Progenitor cell of endocrine pancreas (in vitro differentiated cells): ENCODE measurements around the gene ZNF362. TPM values are rescaled to one million over a fixed set of nuclear protein-coding genes. Genes with fewer than 3 reads are reported as not detected.

Experiments used
- DNase-seq: peaks from one replicate; pipeline ENCODE4 v3.0.0; 2021; ENCODE audit warnings: low spot score; ENCODE audit not compliant: unreplicated experiment
- H3K27ac Mint-ChIP-seq: 2 replicates; pipeline ENCODE4 v1.8.0; 2021; ENCODE audit warnings: mild to moderate bottlenecking, moderate library complexity, mixed read lengths
- H3K27me3 Mint-ChIP-seq: 2 replicates; pipeline ENCODE4 v1.8.0; 2021; ENCODE audit warnings: mixed read lengths
- H3K36me3 Mint-ChIP-seq: 2 replicates; pipeline ENCODE4 v1.8.0; 2022; ENCODE audit warnings: mixed read lengths; ENCODE audit not compliant: insufficient read depth
- H3K4me1 Mint-ChIP-seq: 2 replicates; pipeline ENCODE4 v1.8.0; 2021; ENCODE audit warnings: low read depth, mixed read lengths
- H3K4me3 Mint-ChIP-seq: 2 replicates; pipeline ENCODE4 v1.8.0; 2021; ENCODE audit warnings: low read depth, mild to moderate bottlenecking, moderate library complexity, mixed read lengths
- H3K9me3 Mint-ChIP-seq: 2 replicates; pipeline ENCODE4 v1.8.0; 2021; ENCODE audit warnings: low read depth, mixed read lengths
- total RNA-seq: library from RNA; stranded (reverse); gene quantifications from 2 replicates; pipeline ENCODE4 v1.2.1, GENCODE V29; 2021
- TF ChIP-seq, protein P1 (sequence below): fragments of 200-600 bp; sonication (generic); IDR thresholded peaks from one replicate; pipeline ENCODE4 v1.5.0; 2021; ENCODE audit warnings: antibody characterized with exemption, mild to moderate bottlenecking; ENCODE audit not compliant: unreplicated experiment

Gene ZNF362
- total RNA-seq, 1 donor from 2014 or later: 79.3 TPM

DNA sequence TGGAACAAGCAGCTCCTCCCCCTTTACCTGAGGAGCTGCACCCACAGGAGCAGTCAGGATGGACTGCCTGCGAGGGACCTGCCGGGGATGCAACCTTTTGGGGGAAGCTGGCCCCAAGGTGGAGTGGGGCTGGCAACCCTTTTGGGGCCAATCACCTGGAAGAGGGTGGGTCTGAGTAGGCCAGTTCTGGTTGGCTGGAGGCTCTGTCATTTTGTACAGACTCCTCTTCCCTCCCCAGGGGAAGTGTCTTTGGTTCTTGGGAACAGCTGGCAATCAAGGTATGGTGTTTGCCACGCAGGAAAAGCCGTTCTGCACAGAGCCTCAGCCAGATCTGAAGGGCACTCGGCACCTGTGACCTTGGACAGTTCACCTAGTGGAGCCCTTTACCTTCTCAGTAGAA lies 64.9 kb downstream of the ZNF362 start:
- TF ChIP-seq, protein P1, sequence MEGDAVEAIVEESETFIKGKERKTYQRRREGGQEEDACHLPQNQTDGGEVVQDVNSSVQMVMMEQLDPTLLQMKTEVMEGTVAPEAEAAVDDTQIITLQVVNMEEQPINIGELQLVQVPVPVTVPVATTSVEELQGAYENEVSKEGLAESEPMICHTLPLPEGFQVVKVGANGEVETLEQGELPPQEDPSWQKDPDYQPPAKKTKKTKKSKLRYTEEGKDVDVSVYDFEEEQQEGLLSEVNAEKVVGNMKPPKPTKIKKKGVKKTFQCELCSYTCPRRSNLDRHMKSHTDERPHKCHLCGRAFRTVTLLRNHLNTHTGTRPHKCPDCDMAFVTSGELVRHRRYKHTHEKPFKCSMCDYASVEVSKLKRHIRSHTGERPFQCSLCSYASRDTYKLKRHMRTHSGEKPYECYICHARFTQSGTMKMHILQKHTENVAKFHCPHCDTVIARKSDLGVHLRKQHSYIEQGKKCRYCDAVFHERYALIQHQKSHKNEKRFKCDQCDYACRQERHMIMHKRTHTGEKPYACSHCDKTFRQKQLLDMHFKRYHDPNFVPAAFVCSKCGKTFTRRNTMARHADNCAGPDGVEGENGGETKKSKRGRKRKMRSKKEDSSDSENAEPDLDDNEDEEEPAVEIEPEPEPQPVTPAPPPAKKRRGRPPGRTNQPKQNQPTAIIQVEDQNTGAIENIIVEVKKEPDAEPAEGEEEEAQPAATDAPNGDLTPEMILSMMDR: no peak
- H3K27ac Mint-ChIP-seq: peak overlapping the region; percentile 60
- H3K36me3 Mint-ChIP-seq: peaks cover 19% of the 10 kb centered on the region
- H3K27me3 Mint-ChIP-seq: no peaks in the 10 kb centered on the region
- H3K4me1 Mint-ChIP-seq: no peaks in the 10 kb centered on the region
- H3K4me3 Mint-ChIP-seq: no peak overlapping the region
- no peak for DNase-seq
- no peaks in the 10 kb centered on the region for H3K9me3 Mint-ChIP-seq

DNA sequence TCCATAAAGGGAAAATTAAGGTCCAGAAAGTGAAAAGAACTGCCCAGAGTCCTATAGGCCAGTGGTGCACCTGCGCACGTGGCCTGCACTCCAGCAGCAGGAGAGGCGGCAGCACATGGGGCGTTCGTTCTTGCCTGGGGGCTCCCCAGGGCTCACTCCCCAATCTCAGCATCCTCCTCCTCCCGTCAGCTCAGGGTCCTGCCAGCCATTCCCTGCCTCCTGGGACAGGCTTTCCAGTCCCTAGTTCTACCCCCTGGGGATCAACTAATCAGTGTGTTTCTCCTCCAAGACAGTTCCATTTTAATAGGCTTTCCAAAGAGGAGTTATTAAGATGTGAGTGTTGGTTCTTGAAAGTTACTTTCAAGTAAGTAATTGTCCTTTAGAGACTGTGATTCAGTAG lies 65.8 kb downstream of the ZNF362 start:
- peaks cover 22% of the 10 kb centered on the region for H3K36me3 Mint-ChIP-seq
- H3K4me1 Mint-ChIP-seq: no peaks in the 10 kb centered on the region
- TF ChIP-seq, protein P1: no peak
- H3K27ac Mint-ChIP-seq: peak overlapping the region; percentile 59
- no peaks in the 10 kb centered on the region for H3K27me3 Mint-ChIP-seq
- no peak overlapping the region for H3K4me3 Mint-ChIP-seq
- no peak for DNase-seq
- no peaks in the 10 kb centered on the region for H3K9me3 Mint-ChIP-seq

DNA sequence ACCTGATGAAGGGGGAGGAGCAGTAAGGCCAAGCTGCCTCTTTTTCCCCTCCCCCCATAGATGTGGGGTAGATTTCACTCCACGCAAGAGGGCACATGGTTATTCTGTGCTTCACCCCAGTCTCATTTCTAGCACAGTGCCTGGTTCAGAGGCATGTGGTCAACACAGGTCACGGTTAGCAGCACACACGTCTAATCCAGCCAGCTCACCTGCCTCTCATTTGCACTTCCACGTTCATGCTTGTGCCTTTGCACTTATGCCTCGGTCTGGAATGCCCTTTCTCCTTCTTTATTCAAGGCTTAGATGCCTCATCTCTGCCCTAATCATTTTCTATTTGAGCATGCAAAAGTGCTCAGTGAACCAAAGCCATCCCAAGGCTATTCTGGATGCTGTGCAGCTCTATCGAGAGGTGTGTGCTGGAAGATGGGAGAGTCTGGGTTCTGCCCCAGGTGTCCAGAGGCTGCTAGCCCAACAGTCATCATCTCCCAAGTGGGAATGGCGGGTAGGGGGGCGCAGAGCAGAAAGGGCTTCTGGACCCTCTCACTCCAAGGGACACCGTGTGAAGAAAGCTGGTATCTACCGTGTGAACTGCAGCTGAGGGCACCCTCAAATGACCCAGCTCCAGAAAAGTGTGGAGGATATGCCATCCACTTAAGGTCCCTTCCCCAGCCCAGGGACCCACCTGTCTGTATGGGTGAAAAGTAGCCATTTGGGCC lies 66.7 kb downstream of the ZNF362 start:
- no peaks in the 10 kb centered on the region for H3K27me3 Mint-ChIP-seq
- no peak overlapping the region for H3K27ac Mint-ChIP-seq
- no peaks in the 10 kb centered on the region for H3K4me1 Mint-ChIP-seq
- DNase-seq: no peak
- H3K4me3 Mint-ChIP-seq: no peak overlapping the region
- H3K9me3 Mint-ChIP-seq: no peaks in the 10 kb centered on the region
- peaks cover 26% of the 10 kb centered on the region for H3K36me3 Mint-ChIP-seq
- TF ChIP-seq, protein P1: no peak

DNA sequence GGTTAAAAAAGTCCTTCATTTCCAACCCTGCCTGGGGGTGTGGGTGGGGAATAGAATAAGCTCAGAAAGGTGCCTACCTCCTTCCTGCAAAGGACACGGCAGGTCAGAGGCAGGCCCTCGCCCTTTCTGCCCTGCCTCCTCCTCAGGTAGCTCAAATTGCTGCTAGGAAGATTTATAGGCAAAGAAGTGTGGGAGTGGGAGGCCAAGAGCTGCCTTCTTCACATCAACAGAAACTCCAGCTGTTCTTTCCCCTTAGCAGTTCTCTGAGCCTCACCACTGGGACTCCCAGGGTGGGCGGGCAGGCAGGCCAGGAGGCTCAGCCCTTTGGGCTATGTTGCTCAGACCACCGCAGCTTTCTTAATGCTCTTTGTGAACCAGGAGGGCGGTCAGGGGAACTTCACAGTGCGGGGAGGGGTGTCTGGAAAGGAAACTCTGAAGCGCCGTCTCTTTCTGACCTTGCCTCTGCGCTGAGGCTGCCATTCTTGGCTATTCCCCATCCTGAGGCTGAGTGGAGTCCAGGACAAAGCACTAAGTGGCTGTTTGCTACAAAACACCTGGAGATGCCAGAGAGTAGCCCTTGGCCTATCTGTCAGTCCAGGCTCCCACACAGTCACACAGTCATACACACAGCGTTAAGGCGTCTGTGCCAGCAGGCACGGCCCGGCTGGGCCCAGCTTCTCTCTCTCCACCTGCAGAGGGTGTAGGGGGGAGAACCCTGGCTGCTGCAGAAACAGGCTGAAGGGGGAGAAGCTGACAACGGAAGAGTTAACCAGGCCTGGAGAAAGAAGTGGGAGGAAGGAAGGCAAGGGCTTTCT lies 67.6 kb downstream of the ZNF362 start:
- H3K27me3 Mint-ChIP-seq: no peaks in the 10 kb centered on the region
- TF ChIP-seq, protein P1: no peak
- H3K36me3 Mint-ChIP-seq: peaks cover 32% of the 10 kb centered on the region
- H3K9me3 Mint-ChIP-seq: no peaks in the 10 kb centered on the region
- no peak overlapping the region for H3K27ac Mint-ChIP-seq
- H3K4me1 Mint-ChIP-seq: no peaks in the 10 kb centered on the region
- H3K4me3 Mint-ChIP-seq: no peak overlapping the region
- DNase-seq: no peak

DNA sequence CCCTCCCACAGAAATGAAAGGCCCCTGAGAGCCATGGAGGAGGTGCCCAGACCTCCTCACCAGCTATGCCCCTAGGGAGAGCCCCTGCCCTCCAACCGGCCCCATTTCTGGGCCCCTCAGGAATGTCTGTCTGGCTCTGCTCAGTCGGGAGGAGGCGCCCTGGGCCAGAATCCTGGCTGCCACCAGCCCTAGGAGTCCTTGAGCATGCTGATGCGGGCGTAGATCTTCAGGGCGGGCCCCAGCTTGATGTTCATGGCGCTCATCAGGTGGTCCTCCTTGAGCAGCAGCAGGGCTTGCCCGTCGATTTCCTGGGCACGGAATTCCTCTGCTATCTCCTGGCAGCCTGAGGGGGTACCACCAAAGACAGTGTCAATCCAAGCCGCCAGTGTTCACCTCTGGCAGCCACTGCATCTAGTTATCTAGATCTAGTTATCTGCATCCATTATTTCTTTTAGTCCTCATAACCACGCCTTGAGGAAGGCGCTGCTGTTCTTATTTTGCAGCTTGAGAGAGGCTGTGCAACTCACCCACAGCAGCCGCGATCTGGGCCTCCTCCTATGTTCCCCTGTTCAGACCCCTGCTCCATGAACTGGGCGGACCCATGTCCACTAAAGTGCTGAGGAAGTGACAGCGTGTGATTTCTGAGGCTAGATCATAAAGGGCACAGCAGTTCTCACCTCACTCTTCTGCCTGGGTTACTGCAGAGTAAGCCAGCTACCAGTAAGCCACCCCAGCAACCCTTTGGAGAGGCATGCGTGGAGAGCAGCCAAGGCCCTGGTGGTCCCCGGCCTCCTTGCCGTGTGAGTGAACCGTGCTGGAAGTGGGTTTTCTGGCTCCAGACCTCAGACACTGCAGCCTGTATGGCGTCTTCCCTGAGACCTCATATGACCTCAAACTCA lies 68.6 kb downstream of the ZNF362 start:
- H3K9me3 Mint-ChIP-seq: no peaks in the 10 kb centered on the region
- no peaks in the 10 kb centered on the region for H3K27me3 Mint-ChIP-seq
- no peak for DNase-seq
- no peaks in the 10 kb centered on the region for H3K4me1 Mint-ChIP-seq
- H3K27ac Mint-ChIP-seq: no peak overlapping the region
- no peak overlapping the region for H3K4me3 Mint-ChIP-seq
- peaks cover 39% of the 10 kb centered on the region for H3K36me3 Mint-ChIP-seq
- TF ChIP-seq, protein P1: no peak
